ENCODE data around the gene APOH.

APOH gene

GRCh38 chr17:66190738-66191592, 38.2 kb downstream of the APOH start:
- no peak for DNase-seq

GRCh38 chr17:66187718-66188117, 41.5 kb downstream of the APOH start:
- no peak for DNase-seq

- no peak for DNase-seq
These were observed 43.4 kb downstream of the APOH start for GRCh38 chr17:66185862-66186261.

GRCh38 chr17:66184392-66184791, 44.8 kb downstream of the APOH start:
- DNase-seq, result no peak

DNA sequence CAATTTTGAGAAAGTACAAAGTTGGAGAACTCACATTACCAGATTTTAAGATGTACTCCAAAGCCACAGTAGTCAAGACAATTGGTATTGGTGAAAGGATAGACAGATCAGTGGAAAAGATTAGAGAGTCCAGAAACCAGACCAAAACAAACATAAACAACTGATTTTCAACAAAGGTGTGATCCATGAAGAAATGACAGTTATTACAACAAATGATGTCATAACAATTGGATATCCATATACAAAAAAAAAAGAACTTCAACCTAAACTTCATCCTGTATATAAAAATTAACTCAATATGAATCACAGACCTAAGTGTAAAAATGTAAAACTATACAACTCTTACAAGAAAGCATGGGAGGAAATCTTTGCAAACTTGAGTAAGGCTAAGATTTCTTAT, 45.7 kb downstream of the APOH start:
- DNase-seq, result no peak

DNA sequence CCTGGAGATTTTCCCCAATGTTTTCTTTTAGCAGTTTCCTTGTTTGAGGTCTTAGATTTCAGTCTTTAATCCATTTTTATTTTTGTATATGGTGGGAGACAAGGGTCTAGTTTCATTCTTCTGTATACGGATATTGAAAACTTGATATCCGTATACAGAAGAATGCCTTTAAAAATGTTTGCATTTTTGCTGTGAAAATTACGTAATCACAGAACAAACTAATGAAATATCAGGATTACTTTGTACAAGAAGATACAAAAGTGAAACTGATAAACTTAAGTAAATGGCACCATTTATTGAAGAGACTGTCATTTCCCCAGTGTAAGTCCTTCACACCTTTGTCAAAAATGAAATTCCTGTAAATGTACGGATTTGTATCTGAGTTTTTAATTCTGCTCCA, 50.6 kb downstream of the APOH start:
- DNase-seq, result no peak

DNA sequence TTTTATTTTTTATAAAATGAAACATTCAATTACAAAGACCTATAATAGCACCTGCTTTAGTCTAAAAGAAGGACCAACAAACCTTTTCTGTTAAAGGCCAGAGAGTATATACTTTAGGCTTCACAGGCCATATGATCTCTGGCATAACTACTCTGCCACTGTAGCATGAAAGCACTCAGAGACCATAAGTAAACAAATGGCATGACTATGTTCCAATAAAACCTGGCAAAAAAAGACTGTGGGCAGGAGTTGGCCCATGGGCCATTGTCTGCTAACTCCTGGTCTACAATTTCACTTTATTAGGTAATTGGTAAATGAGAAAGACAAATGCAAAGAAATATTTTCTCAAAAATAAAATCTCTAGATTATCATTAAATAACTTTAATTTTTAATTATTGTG, 52.2 kb downstream of the APOH start:
- DNase-seq, result no peak

GRCh38 chr17:66175892-66176291, 53.3 kb downstream of the APOH start:
- no peak for DNase-seq

- no peak for DNase-seq
These were observed 56.5 kb downstream of the APOH start for GRCh38 chr17:66172691-66173223.

- DNase-seq, result no peak
These were observed 57.1 kb downstream of the APOH start for GRCh38 chr17:66172144-66172543.

GRCh38 chr17:66171692-66172091, 57.5 kb downstream of the APOH start:
- no peak for DNase-seq

GRCh38 chr17:66171172-66171571, 58.0 kb downstream of the APOH start:
- DNase-seq, result no peak

DNA sequence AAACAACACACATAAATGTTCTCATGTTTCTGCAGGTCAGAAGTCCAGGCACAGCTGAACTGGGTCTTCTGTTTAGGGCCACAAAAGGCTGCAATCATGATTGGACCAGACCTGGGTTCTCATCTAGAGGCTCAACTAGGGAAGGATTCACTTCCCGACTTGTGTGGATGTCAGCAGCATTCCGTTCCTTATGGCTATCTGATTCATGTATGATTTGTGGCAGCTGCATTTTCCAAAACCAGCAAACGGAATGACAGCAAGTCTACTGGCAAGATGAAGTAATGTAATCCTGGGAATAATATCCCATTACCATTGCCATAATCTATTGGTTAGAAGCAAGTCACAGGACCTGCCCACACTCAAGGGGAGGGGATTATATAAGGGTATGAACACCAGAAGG, 59.4 kb downstream of the APOH start:
- DNase-seq, result no peak

DNA sequence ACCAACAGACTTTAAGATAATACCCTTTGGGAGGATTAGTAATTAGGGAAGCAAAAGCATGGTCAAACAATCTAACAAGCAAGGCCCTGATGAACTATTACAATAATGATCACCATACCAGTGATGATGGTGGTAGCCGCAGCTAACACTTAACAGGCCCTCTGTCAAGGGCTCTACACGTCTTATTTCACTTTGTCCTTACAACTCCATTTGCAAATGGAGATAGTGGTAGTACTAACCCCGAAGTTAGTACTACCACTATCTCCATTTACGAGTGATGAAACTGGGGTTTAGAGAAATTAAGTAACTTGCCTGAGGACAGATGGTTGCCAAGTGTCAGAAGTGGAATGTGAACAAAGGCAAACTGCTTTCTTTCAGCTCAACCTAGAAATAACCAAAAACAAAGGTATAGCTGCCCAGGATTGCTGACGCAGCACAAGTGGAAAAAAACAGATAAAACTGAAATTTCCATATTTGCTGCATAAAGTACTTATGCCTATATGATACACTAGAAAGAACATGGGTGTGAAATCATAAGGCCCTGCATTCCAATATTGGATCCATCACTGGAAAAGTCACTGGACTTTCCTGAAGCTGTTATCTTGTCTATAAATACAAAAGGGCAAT, 61.9 kb downstream of the APOH start:
- no peak for DNase-seq

DNA sequence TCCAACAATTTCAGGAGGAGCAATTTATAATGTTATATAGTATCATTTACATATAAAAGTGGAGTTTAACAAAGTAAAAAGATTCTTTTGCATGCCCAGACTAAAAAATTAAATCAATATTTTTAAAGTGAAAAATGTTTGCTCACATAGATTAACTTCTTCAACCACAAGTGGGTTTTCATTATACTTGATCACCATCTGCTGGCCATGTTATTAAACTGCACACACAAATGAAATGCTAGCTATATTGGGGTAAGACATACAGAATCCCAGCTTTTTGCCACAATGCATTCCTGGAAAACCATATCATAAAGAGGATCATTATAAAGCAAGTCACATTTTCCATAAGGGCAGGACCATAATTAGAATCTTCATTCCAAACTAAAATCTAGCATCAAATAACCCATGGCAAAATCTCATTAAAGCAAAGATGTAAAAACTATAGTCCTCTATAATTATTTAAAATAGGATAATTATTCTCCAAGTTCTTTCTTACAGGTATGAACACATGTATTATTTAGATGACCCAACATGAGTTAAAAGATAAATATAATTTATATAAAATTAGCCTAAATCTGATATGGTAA, 63.6 kb downstream of the APOH start:
- no peak for DNase-seq

All from GF-D8 (cell line).